Suprapubic skin (tissue), 4 donors: Measurements from ENCODE around the gene NPIPB8.

Source experiments
- POLR2A ChIP-seq, 2 donors: fragments of 450-650 bp; IDR thresholded peaks; one replicate each; pipeline ENCODE4 v1.6.1; 2017; ENCODE audit warnings: antibody characterized with exemption in 2 of 2, mild to moderate bottlenecking in 2 of 2, moderate library complexity in 2 of 2
- POLR2AphosphoS5 ChIP-seq, 3 donors: sonication (generic); formaldehyde crosslinking; IDR thresholded peaks; one replicate each; pipeline ENCODE4 v1.6.1; 2017; ENCODE audit warnings: antibody characterized with exemption in 3 of 3
- TF ChIP-seq, protein P1 (sequence below), 2 donors: fragments of 200-600 bp in 1 of 2; fragments of 450-650 bp in 1 of 2; sonication (generic) in 1 of 2; IDR thresholded peaks; one replicate each; pipeline ENCODE4 v1.5.1; 2016 to 2019; ENCODE audit warnings: antibody characterized with exemption in 2 of 2, mild to moderate bottlenecking in 1 of 2, moderate library complexity in 1 of 2

DNA sequence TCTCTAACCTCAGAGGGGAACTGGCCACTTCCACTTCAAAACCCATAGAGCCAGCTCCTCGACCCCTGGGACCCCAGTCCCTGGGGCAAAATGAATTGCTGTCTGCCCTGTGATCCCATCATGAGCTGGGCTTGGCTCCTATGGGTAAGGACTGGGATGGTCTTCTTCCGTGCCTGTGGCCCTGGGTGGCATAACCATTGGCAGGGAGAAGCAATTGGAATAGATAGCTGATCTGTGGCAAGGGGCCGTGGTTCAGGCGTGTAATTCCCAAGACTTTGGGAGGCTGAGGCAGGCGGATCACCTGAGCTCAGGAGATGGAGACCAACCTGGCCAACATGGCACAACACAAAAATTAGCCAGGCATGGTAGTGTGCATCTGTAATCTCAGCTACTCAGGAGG lies 45.4 kb upstream of the NPIPB8 start:
- TF ChIP-seq, protein P1, sequence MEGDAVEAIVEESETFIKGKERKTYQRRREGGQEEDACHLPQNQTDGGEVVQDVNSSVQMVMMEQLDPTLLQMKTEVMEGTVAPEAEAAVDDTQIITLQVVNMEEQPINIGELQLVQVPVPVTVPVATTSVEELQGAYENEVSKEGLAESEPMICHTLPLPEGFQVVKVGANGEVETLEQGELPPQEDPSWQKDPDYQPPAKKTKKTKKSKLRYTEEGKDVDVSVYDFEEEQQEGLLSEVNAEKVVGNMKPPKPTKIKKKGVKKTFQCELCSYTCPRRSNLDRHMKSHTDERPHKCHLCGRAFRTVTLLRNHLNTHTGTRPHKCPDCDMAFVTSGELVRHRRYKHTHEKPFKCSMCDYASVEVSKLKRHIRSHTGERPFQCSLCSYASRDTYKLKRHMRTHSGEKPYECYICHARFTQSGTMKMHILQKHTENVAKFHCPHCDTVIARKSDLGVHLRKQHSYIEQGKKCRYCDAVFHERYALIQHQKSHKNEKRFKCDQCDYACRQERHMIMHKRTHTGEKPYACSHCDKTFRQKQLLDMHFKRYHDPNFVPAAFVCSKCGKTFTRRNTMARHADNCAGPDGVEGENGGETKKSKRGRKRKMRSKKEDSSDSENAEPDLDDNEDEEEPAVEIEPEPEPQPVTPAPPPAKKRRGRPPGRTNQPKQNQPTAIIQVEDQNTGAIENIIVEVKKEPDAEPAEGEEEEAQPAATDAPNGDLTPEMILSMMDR (IDR thresholded peaks at IDR 0.05) = no peak
- TF ChIP-seq POLR2AphosphoS5 (IDR thresholded peaks at IDR 0.05) (no peak), POLR2A (IDR thresholded peaks at IDR 0.05) (no peak)
